SIG-M5 treated with dmso at 0.1 percent for 504 hours (cell line): ENCODE measurements around the gene UGT1A1.

Experiments
- DNase-seq: peaks from one replicate; lab custom pipeline; 2025; ENCODE audit not compliant: unreplicated experiment; lab: John Stamatoyannopoulos, UW

Gene UGT1A1

DNA sequence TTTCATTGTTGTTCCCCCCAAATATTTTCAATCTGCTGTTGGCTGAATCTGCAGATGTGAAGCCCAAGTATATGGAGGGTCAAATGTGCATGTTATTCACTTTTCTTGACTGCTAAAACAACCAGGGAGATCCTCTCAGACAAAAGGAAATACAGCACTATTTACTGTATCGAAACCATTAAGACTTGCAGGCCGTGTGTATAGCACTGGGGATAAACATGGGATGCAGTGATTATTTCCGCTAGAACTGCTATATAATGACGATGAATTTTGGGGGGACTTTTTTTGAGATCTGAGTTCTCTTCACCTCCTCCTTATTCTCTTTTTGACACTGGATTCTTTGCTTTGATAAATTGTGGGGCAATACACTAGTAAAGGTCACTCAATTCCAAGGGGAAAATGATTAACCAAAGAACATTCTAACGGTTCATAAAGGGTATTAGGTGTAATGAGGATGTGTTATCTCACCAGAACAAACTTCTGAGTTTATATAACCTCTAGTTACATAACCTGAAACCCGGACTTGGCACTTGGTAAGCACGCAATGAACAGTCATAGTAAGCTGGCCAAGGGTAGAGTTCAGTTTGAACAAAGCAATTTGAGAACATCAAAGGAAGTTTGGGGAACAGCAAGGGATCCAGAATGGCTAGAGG lies 3.5 kb upstream of the UGT1A1 start:
- no peak for DNase-seq

DNA sequence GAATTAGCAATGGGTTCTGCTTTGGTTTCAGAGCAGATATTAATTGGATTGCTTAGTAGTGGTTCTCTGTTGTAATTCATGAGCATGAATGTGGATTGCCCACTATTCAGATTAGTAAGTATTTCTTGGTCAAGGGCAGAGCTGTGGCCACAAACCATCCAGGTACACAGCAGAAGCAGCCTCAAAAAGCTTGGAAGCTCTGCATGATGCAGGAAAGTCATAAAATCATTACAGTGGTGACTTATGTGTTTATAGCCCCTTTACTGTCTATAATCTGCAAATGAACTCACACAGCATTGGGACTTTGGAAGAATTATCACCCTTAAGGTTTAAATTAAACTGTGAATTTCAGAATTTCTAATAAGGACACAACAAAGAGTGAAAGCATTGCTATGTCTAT lies 1.9 kb upstream of the UGT1A1 start:
- no peak for DNase-seq

- DNase-seq: no peak
Measured at GRCh38 chr2:233758849-233759248, 1.2 kb upstream of the UGT1A1 start.

DNA sequence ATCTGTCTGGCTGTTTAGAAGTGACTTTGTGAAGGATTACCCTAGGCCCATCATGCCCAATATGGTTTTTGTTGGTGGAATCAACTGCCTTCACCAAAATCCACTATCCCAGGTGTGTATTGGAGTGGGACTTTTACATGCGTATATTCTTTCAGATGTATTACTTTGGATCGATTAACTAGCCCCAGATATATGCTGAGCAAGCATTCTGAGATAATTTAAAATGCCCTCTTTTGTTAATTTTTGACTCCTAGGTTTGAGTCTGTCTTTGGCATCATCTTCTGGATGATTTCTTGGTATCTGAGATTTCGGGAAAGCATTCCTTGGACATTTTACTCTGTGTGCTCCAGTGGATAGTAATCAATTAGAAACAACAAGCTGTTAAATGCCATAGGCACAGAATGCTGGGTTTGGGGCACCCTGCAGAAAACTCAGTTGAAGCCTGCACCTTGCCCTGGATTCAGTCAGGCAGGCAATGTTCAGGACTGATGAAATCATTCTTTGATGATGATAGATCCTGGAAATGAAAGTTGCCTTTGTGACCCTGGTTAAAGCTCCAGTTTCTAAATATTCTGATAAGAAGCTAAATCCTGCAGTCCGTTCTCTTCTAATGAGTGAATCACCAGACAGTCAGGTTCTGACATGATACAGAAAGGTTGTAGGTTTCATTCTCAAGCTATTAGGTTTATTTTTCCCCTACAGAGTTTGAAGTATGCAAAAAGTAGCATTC lies 1.1 kb downstream of the UGT1A1 start:
- no peak for DNase-seq

- no peak for DNase-seq
Measured at GRCh38 chr2:233764264-233764663, 4.2 kb downstream of the UGT1A1 start.

DNA sequence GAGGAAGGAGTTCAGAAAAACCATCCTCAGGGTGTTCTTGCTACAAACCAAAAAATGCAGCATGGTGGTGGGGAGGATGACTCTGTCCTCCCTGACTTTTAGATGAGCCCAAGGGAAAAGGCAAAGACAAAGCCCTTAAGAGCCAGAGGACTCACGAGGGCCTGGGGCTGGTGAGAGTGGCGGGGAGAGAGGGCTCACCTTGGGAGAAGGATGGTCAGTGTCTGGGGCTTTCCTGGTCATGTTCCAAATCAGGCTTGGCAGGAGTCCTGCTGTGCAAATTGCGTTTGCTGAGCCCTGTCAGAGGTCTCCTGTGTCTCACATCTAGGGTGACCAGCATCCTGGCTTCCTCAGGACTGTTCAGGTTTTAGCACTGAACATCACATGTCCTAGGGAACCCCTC lies 4.7 kb downstream of the UGT1A1 start:
- no peak for DNase-seq

DNA sequence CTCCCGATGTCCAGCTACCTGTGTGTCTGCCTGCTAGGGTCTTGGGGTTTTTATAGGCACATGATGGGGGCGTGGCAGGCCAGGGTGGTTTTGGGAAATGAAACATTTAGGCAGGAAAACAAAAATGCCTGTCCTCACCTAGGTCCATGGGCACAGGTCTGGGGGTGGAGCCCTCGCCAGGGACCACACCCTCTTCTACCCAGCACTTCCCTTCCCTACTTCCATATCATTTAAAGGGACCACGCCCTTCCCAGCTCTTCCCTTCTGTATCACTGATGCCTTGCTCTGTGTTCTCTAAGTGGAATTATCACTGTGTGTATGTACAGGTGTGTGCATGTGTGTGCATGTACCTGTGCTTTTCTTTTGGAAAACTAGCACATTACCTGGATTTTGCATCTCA lies 6.3 kb downstream of the UGT1A1 start:
- DNase-seq: no peak

GRCh38 chr2:233768076-233768475 lies 8.0 kb downstream of the UGT1A1 start:
- DNase-seq: no peak

DNA sequence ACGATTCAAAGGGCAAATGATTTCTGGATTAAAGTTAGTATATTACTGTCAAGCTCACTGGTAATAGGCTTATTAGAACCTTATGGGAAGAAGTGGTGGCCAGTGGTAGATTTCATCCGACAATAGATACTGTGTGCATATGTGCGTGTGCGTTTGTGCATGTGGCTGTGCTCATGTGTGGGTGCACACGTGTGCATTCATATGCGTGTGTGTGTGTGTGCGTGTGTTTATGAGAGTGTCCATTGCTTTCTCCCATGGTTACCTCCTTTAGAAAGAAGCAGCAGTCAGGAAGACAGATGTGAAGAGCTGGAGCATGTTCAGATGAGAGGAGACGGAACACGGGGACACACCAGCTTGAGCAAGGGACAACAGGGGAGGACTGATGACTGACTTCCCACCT lies 9.2 kb downstream of the UGT1A1 start:
- DNase-seq: no peak

DNA sequence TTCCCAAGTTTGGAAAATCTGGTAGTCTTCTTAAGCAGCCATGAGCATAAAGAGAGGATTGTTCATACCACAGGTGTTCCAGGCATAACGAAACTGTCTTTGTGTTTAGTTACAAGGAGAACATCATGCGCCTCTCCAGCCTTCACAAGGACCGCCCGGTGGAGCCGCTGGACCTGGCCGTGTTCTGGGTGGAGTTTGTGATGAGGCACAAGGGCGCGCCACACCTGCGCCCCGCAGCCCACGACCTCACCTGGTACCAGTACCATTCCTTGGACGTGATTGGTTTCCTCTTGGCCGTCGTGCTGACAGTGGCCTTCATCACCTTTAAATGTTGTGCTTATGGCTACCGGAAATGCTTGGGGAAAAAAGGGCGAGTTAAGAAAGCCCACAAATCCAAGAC lies 12.1 kb downstream of the UGT1A1 start:
- no peak for DNase-seq

DNA sequence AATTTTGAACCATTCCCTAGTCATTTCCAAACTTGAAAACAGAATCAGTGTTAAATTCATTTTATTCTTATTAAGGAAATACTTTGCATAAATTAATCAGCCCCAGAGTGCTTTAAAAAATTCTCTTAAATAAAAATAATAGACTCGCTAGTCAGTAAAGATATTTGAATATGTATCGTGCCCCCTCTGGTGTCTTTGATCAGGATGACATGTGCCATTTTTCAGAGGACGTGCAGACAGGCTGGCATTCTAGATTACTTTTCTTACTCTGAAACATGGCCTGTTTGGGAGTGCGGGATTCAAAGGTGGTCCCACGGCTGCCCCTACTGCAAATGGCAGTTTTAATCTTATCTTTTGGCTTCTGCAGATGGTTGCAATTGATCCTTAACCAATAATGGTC lies 12.5 kb downstream of the UGT1A1 start:
- no peak for DNase-seq

DNA sequence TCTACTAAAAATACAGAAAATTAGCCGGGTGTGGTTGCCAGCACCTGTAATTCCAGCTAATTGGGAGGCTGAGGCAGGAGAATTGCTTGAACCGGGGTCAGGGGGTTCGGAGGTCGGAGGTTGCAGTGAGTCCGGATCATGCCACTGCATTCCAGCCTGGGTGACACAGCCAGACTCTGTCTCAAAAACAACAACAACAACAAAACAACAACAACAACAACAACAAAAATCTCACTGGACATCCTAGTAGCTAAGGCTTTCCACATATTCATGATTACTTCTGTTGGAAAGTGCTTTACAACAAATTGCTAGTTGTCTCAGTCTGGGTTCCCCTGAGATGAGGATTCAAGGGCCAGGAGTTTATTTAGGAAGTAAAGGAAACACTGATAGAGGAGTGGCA lies 13.8 kb downstream of the UGT1A1 start:
- DNase-seq: no peak

DNA sequence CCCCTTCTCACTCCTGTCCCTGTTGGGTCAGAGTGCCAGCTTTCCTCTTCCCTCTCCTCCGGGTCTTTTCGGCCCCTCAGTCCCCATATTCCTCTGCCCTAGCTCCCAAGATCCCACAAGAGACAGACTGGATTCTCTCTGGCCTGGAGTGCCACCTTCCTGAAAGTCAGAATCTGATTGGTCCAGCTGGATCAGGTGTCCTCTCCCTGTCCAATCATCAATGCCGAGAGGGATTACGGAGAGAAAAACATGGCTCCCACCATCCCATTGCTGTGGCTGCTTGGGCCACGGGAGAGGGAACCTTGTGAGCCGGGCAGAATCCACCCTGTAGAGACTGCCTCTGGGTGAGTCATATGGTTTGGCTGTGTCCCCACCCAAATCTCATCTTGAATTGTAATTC lies 15.3 kb downstream of the UGT1A1 start:
- no peak for DNase-seq

- DNase-seq: no peak
Measured at GRCh38 chr2:233778030-233778429, 18.0 kb downstream of the UGT1A1 start, which contains the start of gene MROH2A. TSS of gene MROH2A (plus strand) at chr2:233778330. CDS start at chr2:233779359, 1,029 bp downstream.

GRCh38 chr2:233779722-233780121 lies 19.7 kb downstream of the UGT1A1 start:
- no peak for DNase-seq

- DNase-seq: no peak
Measured at GRCh38 chr2:233780771-233781170, 20.7 kb downstream of the UGT1A1 start.

GRCh38 chr2:233789554-233789953 lies 29.5 kb downstream of the UGT1A1 start:
- no peak for DNase-seq

DNA sequence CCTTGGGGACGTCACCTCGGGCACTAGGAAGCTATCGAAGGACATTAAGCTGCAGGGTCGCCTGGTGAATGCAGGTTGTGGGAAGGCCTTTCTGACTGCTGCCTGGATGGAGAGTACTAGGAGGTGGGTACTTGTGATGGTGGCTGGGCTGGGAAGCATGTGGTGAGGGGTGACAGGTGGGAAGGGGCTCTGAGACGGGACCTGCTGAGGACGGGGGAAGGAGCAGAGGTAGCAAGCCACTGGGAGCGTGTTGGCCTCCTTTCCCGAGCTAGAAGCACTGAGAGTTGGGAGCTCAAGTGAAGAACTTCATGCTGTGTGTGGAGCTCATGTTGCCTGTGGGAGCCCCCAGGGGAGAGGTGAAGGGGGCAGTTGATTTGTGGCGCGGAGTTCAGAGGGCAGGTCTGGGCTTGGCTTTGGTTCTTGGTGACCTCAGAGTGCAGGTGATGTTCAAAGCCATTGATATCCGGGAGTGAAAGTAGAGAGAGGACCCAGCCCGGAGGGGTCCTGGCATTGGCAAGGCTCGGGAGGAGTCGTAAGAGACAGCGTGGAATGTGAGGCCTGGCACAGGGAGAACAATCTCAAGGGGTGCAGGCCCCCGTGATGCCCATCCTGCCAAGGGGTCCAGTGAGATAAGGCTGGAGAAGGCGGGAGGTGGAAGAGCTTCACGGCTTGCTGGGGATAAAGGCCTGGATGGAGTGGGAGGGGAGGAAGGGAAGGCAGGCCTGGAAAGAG lies 31.2 kb downstream of the UGT1A1 start:
- no peak for DNase-seq

DNA sequence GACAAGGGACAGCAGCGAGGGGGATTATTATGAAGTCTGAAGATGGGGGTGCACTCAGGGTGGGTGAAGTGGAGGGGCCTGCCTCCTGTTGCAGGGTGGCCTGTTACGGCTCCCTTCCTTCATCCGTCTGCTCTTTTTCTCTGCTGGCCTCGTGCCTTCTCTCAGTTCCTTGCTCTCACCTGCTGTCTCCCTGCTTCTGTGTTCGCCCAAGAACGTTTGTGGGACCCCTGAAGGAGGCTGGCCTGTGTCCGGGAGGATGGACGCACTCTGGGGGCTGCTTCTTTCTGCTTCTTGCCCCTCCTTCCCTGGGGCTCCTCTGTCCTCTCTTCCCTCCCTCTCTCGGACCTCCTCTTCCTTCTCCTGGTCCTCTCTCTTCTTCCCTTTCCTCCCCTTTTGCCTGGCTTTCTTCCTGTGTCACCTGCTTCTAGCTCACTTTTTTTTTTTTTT lies 31.8 kb downstream of the UGT1A1 start:
- DNase-seq: no peak

DNA sequence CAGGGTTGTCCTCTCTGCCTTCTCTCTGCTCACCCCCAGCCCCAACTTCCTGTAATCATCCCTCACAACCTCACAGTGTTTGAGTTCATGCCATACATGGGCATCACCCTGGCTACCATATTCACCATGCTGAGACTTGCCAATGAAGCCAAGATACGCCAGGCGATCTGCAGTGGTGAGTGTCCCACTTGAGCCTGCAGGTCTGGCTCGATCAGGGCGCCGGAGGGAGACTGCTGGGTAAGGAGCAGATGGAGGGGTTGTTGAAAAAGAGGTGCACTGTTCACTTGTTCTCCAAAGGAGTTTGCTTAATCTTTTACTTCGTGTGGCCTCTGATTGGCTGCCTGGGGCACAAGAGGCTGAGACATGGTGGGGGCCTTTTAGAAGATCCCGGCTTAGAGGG lies 32.6 kb downstream of the UGT1A1 start:
- no peak for DNase-seq

DNA sequence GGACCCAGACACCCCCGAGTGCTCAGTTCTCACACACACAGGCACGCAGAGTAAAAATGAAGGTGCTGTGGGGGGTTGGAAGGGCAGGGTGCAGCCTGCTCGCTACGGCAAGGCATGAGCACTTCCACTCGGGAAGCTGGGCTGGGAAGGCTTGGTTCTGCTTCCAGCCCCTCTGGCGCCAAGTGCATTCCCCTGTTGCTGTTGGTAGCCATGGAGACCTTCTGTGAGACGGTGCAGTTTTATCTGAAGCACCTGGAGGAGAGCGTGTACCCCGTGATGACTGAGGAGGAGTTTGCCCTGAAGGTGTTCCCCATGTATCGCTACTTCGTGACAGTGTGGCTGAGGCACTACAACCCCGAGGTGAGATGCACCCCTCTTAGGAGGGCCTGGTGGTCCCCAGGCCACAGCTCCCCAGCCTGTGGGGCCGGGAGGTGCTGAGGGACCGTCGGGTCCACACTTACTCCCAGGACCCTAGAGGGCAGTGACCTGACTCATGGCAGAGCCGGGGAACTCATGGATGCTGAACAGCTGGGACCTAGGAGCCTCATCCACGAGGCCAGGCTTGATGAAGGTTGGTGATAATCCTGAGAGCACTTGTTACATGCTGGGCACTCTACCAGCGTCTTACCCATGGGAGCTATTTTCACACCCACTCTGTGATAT lies 33.5 kb downstream of the UGT1A1 start:
- no peak for DNase-seq
